Dendritic cell treated with granulocyte-macrophage colony-stimulating factor and Interleukin-4, amounts not matched to agents 40 ng/mL and 50 ng/mL, for 4 days (primary cell): ENCODE measurements around the gene OR4C15.

Experiments used
- H3K27ac Mint-ChIP-seq: one replicate; pipeline ENCODE4 v1.8.0; 2022; ENCODE audit warnings: mild to moderate bottlenecking, mixed read lengths
- H3K27me3 Mint-ChIP-seq: one replicate; pipeline ENCODE4 v1.8.0; 2022; ENCODE audit warnings: mild to moderate bottlenecking, mixed read lengths
- H3K36me3 Mint-ChIP-seq: one replicate; pipeline ENCODE4 v1.8.0; 2022; ENCODE audit warnings: low read depth, mixed read lengths
- H3K4me1 Mint-ChIP-seq: one replicate; pipeline ENCODE4 v1.8.0; 2022; ENCODE audit warnings: low read depth, mixed read lengths
- H3K4me3 Mint-ChIP-seq: one replicate; pipeline ENCODE4 v1.8.0; 2022; ENCODE audit warnings: mild to moderate bottlenecking, moderate library complexity, mixed read lengths
- H3K9me3 Mint-ChIP-seq: one replicate; pipeline ENCODE4 v1.8.0; 2022; ENCODE audit warnings: mixed read lengths
- intact Hi-C: fragments of 100-400 bp; cut with micrococcal nuclease; formaldehyde crosslinking; loops from one replicate; pipeline ENCODE4 v1.15.0; 2022

The OR4C15 gene

GRCh38 chr11:55554169-55554568 lies at the start of gene OR4C15:
Gene OR4C15, plus strand, starts transcription at chr11:55554469. Its CDS starts 0 bp downstream, at chr11:55554469.
- no peak within 1 kb of the TSS for H3K4me3 Mint-ChIP-seq
- H3K27me3 Mint-ChIP-seq, result no peaks in the 10 kb centered on the region
- H3K9me3 Mint-ChIP-seq, result peaks cover 32% of the 10 kb centered on the region
- H3K36me3 Mint-ChIP-seq, result no peaks in the 10 kb centered on the region
- intact Hi-C loops, result no loop called here
- no peak within 1 kb of the TSS for H3K27ac Mint-ChIP-seq
- H3K4me1 Mint-ChIP-seq, result no peaks in the 10 kb centered on the region

- intact Hi-C loops, result no loop called here
- Mint-ChIP-seq H3K27me3 (no peaks in the 10 kb centered on the region), H3K36me3 (no peaks in the 10 kb centered on the region), H3K4me3 (no peak within 1 kb of the TSS), H3K27ac (no peak within 1 kb of the TSS), H3K4me1 (no peaks in the 10 kb centered on the region), H3K9me3 (peaks cover 55% of the 10 kb centered on the region)
These were observed 17.6 kb downstream of the OR4C15 start, which contains the start of gene OR4C16 for GRCh38 chr11:55571828-55572227. Gene OR4C16, plus strand, starts transcription at chr11:55572128. Its CDS starts 0 bp downstream, at chr11:55572128.

- Mint-ChIP-seq H3K36me3 (no peaks in the 10 kb centered on the region), H3K27ac (no peak overlapping the region), H3K4me3 (no peak overlapping the region), H3K4me1 (no peaks in the 10 kb centered on the region), H3K9me3 (peaks cover 62% of the 10 kb centered on the region), H3K27me3 (no peaks in the 10 kb centered on the region)
- intact Hi-C loops, result no loop called here
These were observed 18.3 kb downstream of the OR4C15 start for GRCh38 chr11:55572548-55572947.
